Liver (tissue), 3 donors: ENCODE results near the gene XNDC1N.

Experiments used
- ATF3 ChIP-seq: IDR thresholded peaks from 2 replicates; pipeline ENCODE4 v1.6.1; 2016; ENCODE audit warnings: antibody characterized with exemption
- CTCF ChIP-seq: fragments of 150-350 bp; IDR thresholded peaks from 2 replicates; pipeline ENCODE4 v1.5.1; 2017; ENCODE audit warnings: improper control_type of control experiment, low read depth, low read length; ENCODE audit not compliant: missing input control
- GABPA ChIP-seq, 2 donors: IDR thresholded peaks in 1 of 2; conservative IDR thresholded peaks in 1 of 2; 2 replicates each; pipeline ENCODE4 v1.6.1; 2016; ENCODE audit warnings: antibody characterized with exemption in 2 of 2, mild to moderate bottlenecking in 1 of 2, moderate library complexity in 1 of 2
- HNF4A ChIP-seq, 2 donors: conservative IDR thresholded peaks; 2 replicates each; pipeline ENCODE4 v1.6.1; 2016; ENCODE audit warnings: antibody characterized with exemption in 2 of 2, mild to moderate bottlenecking in 2 of 2
- HNF4G ChIP-seq: IDR thresholded peaks from 2 replicates; pipeline ENCODE4 v1.6.1; 2016; ENCODE audit warnings: antibody characterized with exemption
- JUND ChIP-seq, 2 donors: IDR thresholded peaks; 2 replicates each; pipeline ENCODE4 v1.6.1; 2016; ENCODE audit warnings: antibody characterized with exemption in 2 of 2
- MAX ChIP-seq: IDR thresholded peaks from 2 replicates; pipeline ENCODE4 v1.6.1; 2016; ENCODE audit warnings: antibody characterized with exemption
- REST ChIP-seq: IDR thresholded peaks from 2 replicates; pipeline ENCODE4 v1.6.1; 2016; ENCODE audit warnings: antibody characterized with exemption, mild to moderate bottlenecking
- SP1 ChIP-seq: IDR thresholded peaks from 2 replicates; pipeline ENCODE4 v1.6.1; 2018; ENCODE audit warnings: antibody characterized with exemption, mild to moderate bottlenecking
- TAF1 ChIP-seq: conservative IDR thresholded peaks from 2 replicates; pipeline ENCODE4 v1.6.1; 2016; ENCODE audit warnings: antibody characterized with exemption, mild to moderate bottlenecking
- YY1 ChIP-seq: IDR thresholded peaks from 2 replicates; pipeline ENCODE4 v1.6.1; 2016; ENCODE audit warnings: antibody characterized with exemption, mild to moderate bottlenecking
- donor health status: healthy.
- donor health status: healthy.

DNA sequence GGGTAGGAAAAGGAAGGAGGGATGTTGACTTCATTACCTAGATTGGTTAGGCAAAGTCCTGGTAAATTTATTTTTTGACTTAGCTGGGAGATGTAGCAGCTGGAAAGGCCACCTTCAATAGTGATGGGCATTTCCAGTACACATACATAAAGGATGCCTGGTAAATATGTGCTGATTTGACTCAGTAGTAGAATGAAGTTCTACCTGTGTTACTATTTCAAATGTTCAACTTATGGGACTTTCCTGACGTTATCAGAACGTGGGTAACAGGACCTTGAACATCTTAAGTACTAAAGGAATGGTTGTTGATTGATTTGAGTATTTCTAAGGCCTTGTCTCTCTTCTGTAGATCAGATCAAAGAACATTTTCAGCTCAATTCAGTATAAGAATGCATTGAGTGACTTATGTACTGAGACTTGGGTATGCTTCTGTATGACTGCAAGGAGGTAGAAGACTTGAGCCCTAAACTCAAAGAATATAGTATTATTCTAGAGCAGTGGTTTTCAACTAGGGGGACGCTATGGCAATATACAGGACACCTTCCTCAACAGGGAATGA is 27.6 kb upstream of the XNDC1N start:
- TF ChIP-seq CTCF: no peak
- TF ChIP-seq HNF4A (conservative IDR thresholded peaks at IDR 0.05): no peak
- no peak for TF ChIP-seq GABPA (IDR thresholded peaks at IDR 0.05 in 1 of 2, conservative IDR thresholded peaks at IDR 0.05 in 1 of 2)
- TF ChIP-seq YY1: no peak
- TF ChIP-seq REST: no peak
- TF ChIP-seq MAX: no peak
- TF ChIP-seq ATF3: no peak
- TF ChIP-seq JUND (IDR thresholded peaks at IDR 0.05): no peak
- no peak for TF ChIP-seq HNF4G
- TF ChIP-seq SP1: no peak
- no peak for TF ChIP-seq TAF1
